ENCODE results near the gene TMEM219. TPM values are rescaled to one million over a fixed set of nuclear protein-coding genes. Genes with fewer than 3 reads are reported as not detected.

TMEM219 gene
- total and polyA plus RNA-seq, 2 donors (not counting 3 experiments of a cell fraction or from before 2014, with no cell fraction given) = 110 to 182 TPM

DNA sequence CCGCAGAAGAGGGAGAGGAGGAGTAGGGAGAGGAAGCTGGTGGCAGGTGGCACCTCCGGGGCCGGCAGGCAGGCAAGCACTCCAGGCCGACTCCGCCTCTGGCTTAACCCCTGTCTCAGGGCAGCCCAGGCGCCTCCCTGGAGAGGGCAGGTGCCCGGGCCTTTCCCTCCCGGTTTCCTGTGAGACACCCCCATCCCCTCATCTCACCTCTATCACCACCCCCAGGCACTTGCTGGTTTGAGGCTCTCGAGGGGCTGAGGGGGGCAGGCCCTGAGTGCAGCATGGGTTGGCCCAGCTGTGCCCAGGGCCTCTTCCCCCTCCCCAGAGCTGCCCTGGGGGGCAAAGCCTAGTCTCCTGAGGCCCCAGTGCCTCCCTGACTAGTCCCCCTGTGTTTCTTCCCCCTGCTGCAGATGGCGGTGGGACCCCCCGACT, 42.9 kb downstream of the TMEM219 start:
- Histone ChIP-seq H2AFZ (ENCODE audit: low read depth, low read length) (no peak overlapping the region), H3K36me3 (ENCODE audit: control insufficient read depth in 2 of 2, extremely low read depth in 1 of 2, insufficient read depth in 2 of 2, low read length in 2 of 2) (peaks cover 0 to 7% of the 10 kb centered on the region in 2 experiments), H3K4me2 (ENCODE audit: insufficient read depth, low read length) (no peak overlapping the region), H3K4me1 (ENCODE audit: control insufficient read depth, extremely low read depth, insufficient read depth, low read length) (no peaks in the 10 kb centered on the region), H3K4me3 (replicated peaks in 1 of 3; ENCODE audit: insufficient read depth in 1 of 3, low read depth in 1 of 3, low read length in 3 of 3) (no peak overlapping the region), H4K20me1 (replicated peaks; ENCODE audit: control insufficient read depth, extremely low read depth, insufficient read depth, low read length) (no peaks in the 10 kb centered on the region), H3K27ac (ENCODE audit: insufficient read depth, low read depth, low read length) (no peak overlapping the region), H3K27me3 (ENCODE audit: control insufficient read depth in 2 of 2, insufficient read depth in 2 of 2, low read length in 2 of 2) (peaks cover 2 to 5% of the 10 kb centered on the region in 2 experiments), H3K79me2 (ENCODE audit: control insufficient read depth, insufficient read depth, low read length) (no peaks in the 10 kb centered on the region), H3K9me1 (replicated peaks; ENCODE audit: control insufficient read depth, extremely low read depth, insufficient read depth, low read length) (no peaks in the 10 kb centered on the region), H3K9ac (replicated peaks; ENCODE audit: extremely low read depth, insufficient read depth, low read length) (no peak overlapping the region), H3K9me3 (replicated peaks; ENCODE audit: control insufficient read depth, insufficient read depth, low read length) (no peaks in the 10 kb centered on the region)
- intact Hi-C loops (cut with micrococcal nuclease) = loop anchor here (1.0 kb wide), 1 partner anchor 9 kb away; the partner anchor contains the start of gene INO80E
- ChIA-PET CTCF (interaction anchor here (0.6 to 3.8 kb wide), 9 partner anchors 10 to 305 kb away, joined by 3 to 26 read pairs (median 10); partner anchors contain the start of genes ASPHD1 and TMEM219), POLR2A (no interaction called here)
- DNase-seq (ENCODE audit: low read depth, low spot score) (no peak), FAIRE-seq (no peak)
- BruUV-seq (replicated peaks) = no TSS peak
- dilution Hi-C loops (cut with MboI; ENCODE audit: extremely low pct_ligation_motif_present, low sequenced_read_pairs) = no loop called here
- no peak for TF ChIP-seq FOS (IDR thresholded peaks at IDR 0.05; ENCODE audit: borderline replicate concordance, insufficient read depth, low read length)
- TF ChIP-seq MYC (IDR thresholded peaks at IDR 0.05; ENCODE audit: low read depth, low read length) = no peak
- no peak for TF ChIP-seq MAX (IDR thresholded peaks at IDR 0.05; ENCODE audit: insufficient read depth, insufficient read length)
- TF ChIP-seq POLR2AphosphoS5 (IDR thresholded peaks at IDR 0.05; ENCODE audit: insufficient read depth, low read depth, low read length) = no peak
- TF ChIP-seq, protein P1, sequence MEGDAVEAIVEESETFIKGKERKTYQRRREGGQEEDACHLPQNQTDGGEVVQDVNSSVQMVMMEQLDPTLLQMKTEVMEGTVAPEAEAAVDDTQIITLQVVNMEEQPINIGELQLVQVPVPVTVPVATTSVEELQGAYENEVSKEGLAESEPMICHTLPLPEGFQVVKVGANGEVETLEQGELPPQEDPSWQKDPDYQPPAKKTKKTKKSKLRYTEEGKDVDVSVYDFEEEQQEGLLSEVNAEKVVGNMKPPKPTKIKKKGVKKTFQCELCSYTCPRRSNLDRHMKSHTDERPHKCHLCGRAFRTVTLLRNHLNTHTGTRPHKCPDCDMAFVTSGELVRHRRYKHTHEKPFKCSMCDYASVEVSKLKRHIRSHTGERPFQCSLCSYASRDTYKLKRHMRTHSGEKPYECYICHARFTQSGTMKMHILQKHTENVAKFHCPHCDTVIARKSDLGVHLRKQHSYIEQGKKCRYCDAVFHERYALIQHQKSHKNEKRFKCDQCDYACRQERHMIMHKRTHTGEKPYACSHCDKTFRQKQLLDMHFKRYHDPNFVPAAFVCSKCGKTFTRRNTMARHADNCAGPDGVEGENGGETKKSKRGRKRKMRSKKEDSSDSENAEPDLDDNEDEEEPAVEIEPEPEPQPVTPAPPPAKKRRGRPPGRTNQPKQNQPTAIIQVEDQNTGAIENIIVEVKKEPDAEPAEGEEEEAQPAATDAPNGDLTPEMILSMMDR (IDR thresholded peaks at IDR 0.05; ENCODE audit: extremely low read depth in 1 of 2, insufficient read depth in 1 of 2, low read depth in 1 of 2, low read length in 2 of 2) = no peak
- no peak for TF ChIP-seq POLR2A (IDR thresholded peaks at IDR 0.05; ENCODE audit: low read depth, low read length)
- TF ChIP-seq JUN (IDR thresholded peaks at IDR 0.05; ENCODE audit: borderline replicate concordance, insufficient read depth, insufficient read length, low read depth) = no peak
- no peak for TF ChIP-seq EZH2 (IDR thresholded peaks at IDR 0.05; ENCODE audit: borderline replicate concordance, low read depth, low read length, severe bottlenecking)
- TF ChIP-seq GATA2 (IDR thresholded peaks at IDR 0.05; ENCODE audit: insufficient read depth, insufficient read length, low read depth, low read length) = no peak
